GM12891 (cell line): ENCODE measurements around the gene HYAL4.

Experiments used
- PAX5 ChIP-seq: IDR thresholded peaks from 2 replicates; pipeline ENCODE4 v1.6.1; 2011; ENCODE audit warnings: low read length, moderate library complexity, mild to moderate bottlenecking; ENCODE audit not compliant: insufficient read depth, severe bottlenecking
- POLR2A ChIP-seq: IDR thresholded peaks from 2 replicates; pipeline ENCODE4 v1.6.1; 2011; ENCODE audit warnings: low read depth, low read length, control low read depth
- POLR2AphosphoS5 ChIP-seq: IDR thresholded peaks from 2 replicates; pipeline ENCODE4 v1.6.1; 2011; ENCODE audit warnings: low read depth, low read length, control low read depth
- POU2F2 ChIP-seq: IDR thresholded peaks from 2 replicates; pipeline ENCODE4 v1.6.1; 2011; ENCODE audit warnings: low read depth, mild to moderate bottlenecking, control low read depth, low read length, moderate library complexity
- SPI1 ChIP-seq: IDR thresholded peaks from 2 replicates; pipeline ENCODE4 v1.6.1; 2011; ENCODE audit warnings: low read depth, low read length, control low read depth
- TAF1 ChIP-seq: IDR thresholded peaks from 2 replicates; pipeline ENCODE4 v1.6.1; 2011; ENCODE audit warnings: low read depth, low read length, control low read depth

- TF ChIP-seq POLR2A: no peak
- TF ChIP-seq TAF1: no peak
- TF ChIP-seq POLR2AphosphoS5: no peak
- no peak for TF ChIP-seq POU2F2
- no peak for TF ChIP-seq SPI1
- TF ChIP-seq PAX5: no peak
Observed at GRCh38 chr7:123871998-123872867, 27.3 kb downstream of the HYAL4 start.
